Dendritic cell treated with granulocyte-macrophage colony-stimulating factor and Interleukin-4, amounts not matched to agents 40 ng/mL and 50 ng/mL, for 4 days (primary cell): Measurements from ENCODE around the gene RBBP5.
A peak's percentile ranks its signal among the peaks of the same experiment; 100 is the strongest.
"Not testable (repeated sequence)": the region's sequence is repeated elsewhere in the genome, so short reads cannot be mapped to it uniquely, and the experiment has no call there.

Experiments
- H3K27ac Mint-ChIP-seq: one replicate; pipeline ENCODE4 v1.8.0; 2022; ENCODE audit warnings: mild to moderate bottlenecking, mixed read lengths
- H3K27me3 Mint-ChIP-seq: one replicate; pipeline ENCODE4 v1.8.0; 2022; ENCODE audit warnings: mild to moderate bottlenecking, mixed read lengths
- H3K36me3 Mint-ChIP-seq: one replicate; pipeline ENCODE4 v1.8.0; 2022; ENCODE audit warnings: low read depth, mixed read lengths
- H3K4me1 Mint-ChIP-seq: one replicate; pipeline ENCODE4 v1.8.0; 2022; ENCODE audit warnings: low read depth, mixed read lengths
- H3K4me3 Mint-ChIP-seq: one replicate; pipeline ENCODE4 v1.8.0; 2022; ENCODE audit warnings: mild to moderate bottlenecking, moderate library complexity, mixed read lengths
- H3K9me3 Mint-ChIP-seq: one replicate; pipeline ENCODE4 v1.8.0; 2022; ENCODE audit warnings: mixed read lengths
- intact Hi-C: fragments of 100-400 bp; cut with micrococcal nuclease; formaldehyde crosslinking; loops from one replicate; pipeline ENCODE4 v1.15.0; 2022

The RBBP5 gene, protein sequence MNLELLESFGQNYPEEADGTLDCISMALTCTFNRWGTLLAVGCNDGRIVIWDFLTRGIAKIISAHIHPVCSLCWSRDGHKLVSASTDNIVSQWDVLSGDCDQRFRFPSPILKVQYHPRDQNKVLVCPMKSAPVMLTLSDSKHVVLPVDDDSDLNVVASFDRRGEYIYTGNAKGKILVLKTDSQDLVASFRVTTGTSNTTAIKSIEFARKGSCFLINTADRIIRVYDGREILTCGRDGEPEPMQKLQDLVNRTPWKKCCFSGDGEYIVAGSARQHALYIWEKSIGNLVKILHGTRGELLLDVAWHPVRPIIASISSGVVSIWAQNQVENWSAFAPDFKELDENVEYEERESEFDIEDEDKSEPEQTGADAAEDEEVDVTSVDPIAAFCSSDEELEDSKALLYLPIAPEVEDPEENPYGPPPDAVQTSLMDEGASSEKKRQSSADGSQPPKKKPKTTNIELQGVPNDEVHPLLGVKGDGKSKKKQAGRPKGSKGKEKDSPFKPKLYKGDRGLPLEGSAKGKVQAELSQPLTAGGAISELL

GRCh38 chr1:205121660-205122488 is at the start of gene RBBP5:
RBBP5 (minus strand) TSS chr1:205121978; CDS start chr1:205121873, 105 bp downstream.
- Mint-ChIP-seq H3K4me1 (peaks cover 37% of the 10 kb centered on the region), H3K4me3 (peak within 1 kb of the TSS; percentile 99), H3K27me3 (no peaks in the 10 kb centered on the region), H3K27ac (peak within 1 kb of the TSS; percentile 92), H3K36me3 (peaks cover 41% of the 10 kb centered on the region), H3K9me3 (no peaks in the 10 kb centered on the region)
- intact Hi-C loops, result loop anchor here (1.0 to 5.0 kb wide), 3 partner anchors 19 to 135 kb away; partner anchors contain the start of gene DSTYK

GRCh38 chr1:205171369-205171768 is 49.6 kb upstream of the RBBP5 start:
- no peak overlapping the region for H3K4me3 Mint-ChIP-seq
- no peaks in the 10 kb centered on the region for H3K27me3 Mint-ChIP-seq
- H3K27ac Mint-ChIP-seq, result no peak overlapping the region
- peaks cover 6% of the 10 kb centered on the region for H3K4me1 Mint-ChIP-seq
- peaks cover 82% of the 10 kb centered on the region for H3K36me3 Mint-ChIP-seq
- intact Hi-C loops, result no loop called here
- no peaks in the 10 kb centered on the region for H3K9me3 Mint-ChIP-seq

DNA sequence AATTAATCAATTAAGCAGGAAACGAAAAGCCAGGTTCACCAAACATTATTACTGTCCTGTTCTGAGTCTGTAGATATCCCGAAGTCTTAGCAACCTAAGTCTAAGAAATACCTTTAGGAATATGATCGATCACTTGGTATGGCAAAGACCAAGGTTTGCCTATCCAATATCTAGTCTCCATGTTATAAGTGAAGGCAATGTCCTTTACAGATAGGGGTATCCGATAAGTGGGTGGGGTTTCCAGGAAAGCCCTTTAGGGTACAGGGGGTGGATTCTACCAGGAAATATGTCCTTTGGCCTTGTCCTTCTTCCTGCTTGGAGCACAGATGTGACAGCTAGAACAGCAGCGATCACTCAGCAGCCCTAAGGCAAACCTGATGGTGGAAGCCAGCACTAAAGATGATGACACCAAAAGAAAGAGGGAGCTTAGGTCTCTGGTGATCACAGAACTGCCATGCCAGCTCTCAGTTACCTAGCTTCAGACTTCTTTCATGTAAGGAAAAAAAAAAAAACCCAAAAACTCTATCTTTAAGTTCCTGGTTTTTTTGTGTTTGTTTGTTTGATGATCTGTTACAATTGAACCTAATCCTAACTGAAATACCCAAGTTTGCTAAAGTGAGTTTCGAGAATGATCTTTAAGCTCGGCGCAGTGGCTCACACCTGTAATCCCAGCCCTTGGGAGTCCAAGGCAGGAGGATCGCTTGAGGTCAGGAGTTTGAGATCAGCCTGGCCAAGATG is 48.9 kb upstream of the RBBP5 start:
- H3K4me3 Mint-ChIP-seq, result no peak overlapping the region
- no peaks in the 10 kb centered on the region for H3K27me3 Mint-ChIP-seq
- no peak overlapping the region for H3K27ac Mint-ChIP-seq
- peaks cover 79% of the 10 kb centered on the region for H3K36me3 Mint-ChIP-seq
- H3K9me3 Mint-ChIP-seq, result no peaks in the 10 kb centered on the region
- intact Hi-C loops, result no loop called here
- H3K4me1 Mint-ChIP-seq, result peaks cover 2% of the 10 kb centered on the region

DNA sequence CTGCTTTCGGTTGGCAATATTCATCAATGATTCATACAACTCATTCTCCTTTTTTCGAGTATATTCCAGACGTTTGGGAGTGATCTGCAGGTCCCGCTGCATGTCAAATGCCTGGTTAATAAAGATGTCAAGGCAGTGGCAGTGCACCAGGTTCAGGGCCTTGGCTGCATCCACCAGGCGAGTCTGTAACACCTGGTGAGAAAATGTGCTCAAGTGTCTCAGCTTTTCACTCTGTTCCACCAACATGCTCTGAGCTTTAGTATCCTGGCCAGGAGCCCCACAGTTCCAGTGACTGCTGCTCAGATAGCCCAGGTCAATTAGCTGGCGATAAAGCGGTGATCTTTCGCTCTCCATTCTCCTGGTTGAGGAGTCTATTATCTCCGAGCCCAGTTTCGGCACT is 47.5 kb upstream of the RBBP5 start:
- H3K4me1 Mint-ChIP-seq, result no peaks in the 10 kb centered on the region
- intact Hi-C loops, result no loop called here
- H3K4me3 Mint-ChIP-seq, result no peak overlapping the region
- no peaks in the 10 kb centered on the region for H3K9me3 Mint-ChIP-seq
- no peaks in the 10 kb centered on the region for H3K27me3 Mint-ChIP-seq
- no peak overlapping the region for H3K27ac Mint-ChIP-seq
- H3K36me3 Mint-ChIP-seq, result peaks cover 84% of the 10 kb centered on the region

DNA sequence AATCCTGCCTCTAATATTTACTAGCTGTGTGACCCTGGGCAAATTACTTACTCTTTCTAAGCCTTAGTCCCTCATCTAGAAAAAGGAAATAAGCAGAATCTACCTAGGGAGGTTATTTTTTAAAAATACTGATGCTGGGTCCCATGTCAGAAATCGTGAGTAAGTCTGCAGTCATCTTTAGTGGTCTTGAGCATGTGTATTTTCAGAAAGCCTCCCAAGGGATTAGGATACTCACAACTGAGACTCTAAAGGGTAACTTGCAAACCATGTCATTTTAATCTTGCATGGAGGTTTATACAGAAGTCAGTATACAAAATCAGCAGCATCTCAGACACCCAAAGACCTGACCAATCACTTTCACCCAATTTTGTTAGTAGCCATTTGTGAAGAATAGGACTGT is 46.5 kb upstream of the RBBP5 start:
- Mint-ChIP-seq H3K4me3 (no peak overlapping the region), H3K36me3 (peaks cover 93% of the 10 kb centered on the region), H3K27me3 (no peaks in the 10 kb centered on the region), H3K9me3 (no peaks in the 10 kb centered on the region), H3K27ac (no peak overlapping the region), H3K4me1 (no peaks in the 10 kb centered on the region)
- intact Hi-C loops, result no loop called here

- intact Hi-C loops, result no loop called here
- H3K4me1 Mint-ChIP-seq, result no peaks in the 10 kb centered on the region
- H3K36me3 Mint-ChIP-seq, result peaks cover 95% of the 10 kb centered on the region
- peaks cover 7% of the 10 kb centered on the region for H3K9me3 Mint-ChIP-seq
- H3K27ac Mint-ChIP-seq, result no peak overlapping the region
- no peaks in the 10 kb centered on the region for H3K27me3 Mint-ChIP-seq
- no peak overlapping the region for H3K4me3 Mint-ChIP-seq
Measured at GRCh38 chr1:205162301-205162700, 40.5 kb upstream of the RBBP5 start.

GRCh38 chr1:205161076-205161475 is 39.3 kb upstream of the RBBP5 start:
- Mint-ChIP-seq H3K9me3 (peaks cover 19% of the 10 kb centered on the region), H3K27me3 (no peaks in the 10 kb centered on the region), H3K4me1 (no peaks in the 10 kb centered on the region), H3K4me3 (no peak overlapping the region), H3K27ac (no peak overlapping the region), H3K36me3 (peaks cover 96% of the 10 kb centered on the region)
- intact Hi-C loops, result no loop called here

DNA sequence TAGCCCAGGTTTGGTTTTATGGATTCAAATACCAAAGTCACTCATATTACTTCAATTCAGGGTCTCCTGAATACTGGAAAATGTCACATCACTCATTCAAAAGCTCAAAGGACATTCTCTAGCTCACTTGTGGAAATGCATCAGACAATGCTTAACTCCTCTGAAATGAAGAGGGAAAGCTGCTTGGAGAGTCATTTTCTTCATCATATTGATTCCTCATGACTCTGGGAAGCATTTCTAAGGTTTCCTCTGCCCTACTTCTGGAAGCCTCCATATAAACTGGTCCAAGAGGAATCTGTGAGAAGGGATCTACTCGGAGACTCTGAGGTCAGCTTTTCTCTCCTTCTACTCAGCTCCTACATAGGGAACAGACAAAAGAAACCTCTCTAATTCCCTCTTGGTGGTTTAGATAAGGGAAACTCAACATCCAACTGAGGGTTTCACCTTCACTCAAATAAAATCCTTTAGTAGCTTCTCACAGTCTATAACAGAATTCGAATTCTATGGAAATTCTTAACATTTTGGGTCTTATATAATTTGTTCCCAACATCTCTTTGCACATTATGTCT is 36.4 kb upstream of the RBBP5 start:
- no peaks in the 10 kb centered on the region for H3K4me1 Mint-ChIP-seq
- no peak overlapping the region for H3K27ac Mint-ChIP-seq
- H3K9me3 Mint-ChIP-seq, result peaks cover 24% of the 10 kb centered on the region
- intact Hi-C loops, result no loop called here
- no peak overlapping the region for H3K4me3 Mint-ChIP-seq
- H3K36me3 Mint-ChIP-seq, result peaks cover 100% of the 10 kb centered on the region
- no peaks in the 10 kb centered on the region for H3K27me3 Mint-ChIP-seq

- H3K27me3 Mint-ChIP-seq, result not testable (repeated sequence)
Measured at GRCh38 chr1:205155665-205156377, 34.0 kb upstream of the RBBP5 start.

DNA sequence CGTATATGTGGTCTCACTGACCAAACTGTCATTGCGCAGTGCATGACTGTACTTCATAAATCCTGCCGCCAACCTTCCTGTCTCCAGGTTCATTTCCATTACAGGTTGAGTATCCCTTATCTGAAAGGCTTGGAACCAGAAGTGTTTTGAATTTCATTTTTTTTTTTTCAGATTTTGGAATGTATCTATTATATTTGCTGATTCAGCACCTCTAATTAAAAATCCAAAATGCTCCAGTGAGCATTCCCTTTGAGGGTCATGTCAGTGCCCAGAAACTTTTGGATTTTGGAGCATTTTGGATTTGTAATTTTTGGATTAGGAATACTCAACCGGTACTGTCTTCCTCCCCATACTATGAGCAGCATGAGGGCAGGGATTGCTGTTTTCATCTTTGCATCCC is 30.7 kb upstream of the RBBP5 start:
- peaks cover 85% of the 10 kb centered on the region for H3K36me3 Mint-ChIP-seq
- H3K27me3 Mint-ChIP-seq, result no peaks in the 10 kb centered on the region
- H3K9me3 Mint-ChIP-seq, result peaks cover 18% of the 10 kb centered on the region
- H3K4me1 Mint-ChIP-seq, result no peaks in the 10 kb centered on the region
- intact Hi-C loops, result no loop called here
- no peak overlapping the region for H3K4me3 Mint-ChIP-seq
- H3K27ac Mint-ChIP-seq, result no peak overlapping the region

More at GRCh38 chr1:205155665-205156377, 34.0 kb upstream of the RBBP5 start:
- H3K9me3 Mint-ChIP-seq, result peaks cover 24% of the 10 kb centered on the region
- intact Hi-C loops, H3K27ac Mint-ChIP-seq, H3K4me3 Mint-ChIP-seq, H3K4me1 Mint-ChIP-seq: not testable (repeated sequence)
- peaks cover 85% of the 10 kb centered on the region for H3K36me3 Mint-ChIP-seq

DNA sequence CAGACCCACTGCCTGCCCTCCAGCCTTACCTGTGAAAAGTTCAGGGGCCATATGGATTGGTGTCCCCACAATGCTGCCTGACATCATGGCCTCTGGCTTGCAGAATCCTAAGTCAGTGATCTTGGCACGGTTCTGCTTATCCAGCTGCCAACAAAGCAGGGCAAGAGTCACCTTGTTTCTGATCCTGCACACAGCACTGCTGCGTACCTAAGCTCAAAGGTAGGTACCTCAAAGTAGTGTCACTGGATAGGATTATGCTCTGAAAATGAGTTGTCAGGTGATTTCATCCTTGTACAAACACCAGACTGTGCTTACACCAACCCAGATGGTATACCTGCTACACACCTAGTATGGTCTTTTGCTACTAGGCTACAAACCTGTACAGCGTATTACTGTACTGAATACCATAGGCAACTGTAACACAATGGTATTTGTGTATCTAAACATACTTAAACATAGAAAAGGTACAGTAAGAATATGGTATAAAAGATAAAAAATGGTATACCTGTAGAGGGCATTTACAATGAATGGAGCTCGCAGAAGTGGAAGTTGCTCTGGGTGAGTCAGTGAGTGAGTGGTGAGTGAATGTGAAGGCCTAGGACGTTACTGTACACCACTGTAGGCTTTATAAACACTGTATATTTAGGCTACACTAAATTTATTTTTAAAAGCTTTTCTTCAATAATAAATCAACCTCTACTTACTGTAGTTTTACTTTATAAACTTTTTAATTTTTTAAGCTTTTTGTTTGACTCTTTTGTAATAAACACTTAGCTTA is 29.1 kb upstream of the RBBP5 start:
- H3K27me3 Mint-ChIP-seq, result no peaks in the 10 kb centered on the region
- H3K9me3 Mint-ChIP-seq, result peaks cover 2% of the 10 kb centered on the region
- peaks cover 82% of the 10 kb centered on the region for H3K36me3 Mint-ChIP-seq
- no peak overlapping the region for H3K27ac Mint-ChIP-seq
- no peaks in the 10 kb centered on the region for H3K4me1 Mint-ChIP-seq
- H3K4me3 Mint-ChIP-seq, result no peak overlapping the region
- intact Hi-C loops, result no loop called here

- H3K27me3 Mint-ChIP-seq, result no peaks in the 10 kb centered on the region
- no peak overlapping the region for H3K27ac Mint-ChIP-seq
- H3K4me3 Mint-ChIP-seq, result no peak overlapping the region
- H3K36me3 Mint-ChIP-seq, result peaks cover 67% of the 10 kb centered on the region
- intact Hi-C loops, result no loop called here
- peaks cover 1% of the 10 kb centered on the region for H3K4me1 Mint-ChIP-seq
- no peaks in the 10 kb centered on the region for H3K9me3 Mint-ChIP-seq
Measured at GRCh38 chr1:205147191-205147835, 25.5 kb upstream of the RBBP5 start.
